Measurements from ENCODE around the gene GFRA1. TPM values are rescaled to one million over a fixed set of nuclear protein-coding genes. Genes with fewer than 3 reads are reported as not detected.
"Not testable (repeated sequence)": the region's sequence is repeated elsewhere in the genome, so short reads cannot be mapped to it uniquely, and the experiment has no call there.

Gene GFRA1
- total RNA-seq, 2 experiments from 2014 or later: not detected

DNA sequence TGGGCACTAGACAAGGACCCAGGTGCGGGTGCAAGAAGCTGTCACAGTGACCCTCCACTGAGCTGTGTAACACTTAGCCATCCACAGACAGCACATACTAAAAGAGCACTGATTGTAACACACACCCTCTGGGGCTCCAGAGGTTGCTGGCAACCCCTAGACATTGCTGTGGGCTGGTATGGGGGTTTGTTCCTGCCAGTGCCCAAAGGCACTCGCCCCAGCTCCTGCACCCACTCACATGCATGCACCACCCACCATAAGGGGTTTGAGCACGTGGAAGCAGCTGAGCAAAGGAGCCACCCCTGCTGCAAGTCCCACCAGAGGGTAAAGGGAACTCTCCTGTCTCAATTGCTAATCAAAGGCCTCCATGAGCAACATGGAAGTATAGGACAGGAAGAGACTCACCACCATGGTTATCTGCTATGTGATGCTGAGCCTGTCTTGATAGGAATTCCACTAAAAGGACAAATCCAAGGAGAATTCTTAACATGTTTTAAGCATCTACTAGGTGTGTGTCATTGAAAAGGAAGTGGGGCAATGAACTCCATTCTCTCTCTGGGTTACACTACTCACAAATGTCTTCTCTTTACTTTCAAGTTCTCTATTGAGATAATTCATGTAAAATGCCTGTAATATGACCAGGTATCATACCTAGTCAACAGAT lies 103.1 kb downstream of the GFRA1 start:
- ChIA-PET POLR2A (no interaction called here), CTCF (no interaction called here)
- ATAC-seq (ENCODE audit: poor library complexity): no peak
- no peaks in the 10 kb centered on the region for H3K36me3 Mint-ChIP-seq (ENCODE audit: low read depth)
- TF ChIP-seq, protein P1, sequence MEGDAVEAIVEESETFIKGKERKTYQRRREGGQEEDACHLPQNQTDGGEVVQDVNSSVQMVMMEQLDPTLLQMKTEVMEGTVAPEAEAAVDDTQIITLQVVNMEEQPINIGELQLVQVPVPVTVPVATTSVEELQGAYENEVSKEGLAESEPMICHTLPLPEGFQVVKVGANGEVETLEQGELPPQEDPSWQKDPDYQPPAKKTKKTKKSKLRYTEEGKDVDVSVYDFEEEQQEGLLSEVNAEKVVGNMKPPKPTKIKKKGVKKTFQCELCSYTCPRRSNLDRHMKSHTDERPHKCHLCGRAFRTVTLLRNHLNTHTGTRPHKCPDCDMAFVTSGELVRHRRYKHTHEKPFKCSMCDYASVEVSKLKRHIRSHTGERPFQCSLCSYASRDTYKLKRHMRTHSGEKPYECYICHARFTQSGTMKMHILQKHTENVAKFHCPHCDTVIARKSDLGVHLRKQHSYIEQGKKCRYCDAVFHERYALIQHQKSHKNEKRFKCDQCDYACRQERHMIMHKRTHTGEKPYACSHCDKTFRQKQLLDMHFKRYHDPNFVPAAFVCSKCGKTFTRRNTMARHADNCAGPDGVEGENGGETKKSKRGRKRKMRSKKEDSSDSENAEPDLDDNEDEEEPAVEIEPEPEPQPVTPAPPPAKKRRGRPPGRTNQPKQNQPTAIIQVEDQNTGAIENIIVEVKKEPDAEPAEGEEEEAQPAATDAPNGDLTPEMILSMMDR (IDR thresholded peaks at IDR 0.05): no peak
- no peak for DNase-seq
- Histone ChIP-seq H3K4me1 (ENCODE audit: insufficient read depth, low read length) (no peaks in the 10 kb centered on the region), H3K9me3 (ENCODE audit: control insufficient read depth in 1 of 2, insufficient read depth in 1 of 2, low read length in 2 of 2) (peaks cover 0 to 13% of the 10 kb centered on the region in 2 experiments), H3K27ac (ENCODE audit: low read depth in 1 of 2, low read length in 2 of 2) (no peak overlapping the region), H3K36me3 (ENCODE audit: insufficient read depth, low read length) (no peaks in the 10 kb centered on the region), H3K4me3 (ENCODE audit: low read length) (no peak overlapping the region), H3K27me3 (ENCODE audit: control insufficient read depth in 1 of 2, insufficient read depth in 2 of 2, low read length in 2 of 2) (no peaks in the 10 kb centered on the region)
- no peaks in the 10 kb centered on the region for H3K27me3 Mint-ChIP-seq
- intact Hi-C loops (cut with DNase I, micrococcal nuclease): no loop called here
- no peak overlapping the region for H3K4me3 Mint-ChIP-seq
- no peak overlapping the region for H3K27ac Mint-ChIP-seq
- H3K4me1 Mint-ChIP-seq (ENCODE audit: low read depth): no peaks in the 10 kb centered on the region
- H3K9me3 Mint-ChIP-seq: peaks cover 4% of the 10 kb centered on the region

DNA sequence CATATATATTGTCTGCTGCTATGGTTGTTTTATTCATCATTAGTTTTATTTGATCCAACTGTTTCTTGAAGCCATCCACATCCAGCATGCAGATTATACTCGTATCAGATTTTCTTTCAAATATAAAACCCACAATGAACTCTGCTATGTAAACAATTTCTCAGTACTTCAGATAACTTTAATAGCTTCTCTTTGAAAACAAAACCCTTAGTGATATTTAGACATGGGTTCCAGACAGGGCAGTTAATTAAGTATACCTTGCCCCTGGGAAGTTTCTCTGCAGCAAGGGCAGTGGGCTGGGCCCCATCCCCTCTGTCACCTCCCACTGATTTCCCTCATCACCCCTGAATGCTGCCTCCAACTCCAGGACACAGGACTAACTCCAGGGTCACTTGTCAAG lies 104.3 kb downstream of the GFRA1 start:
- intact Hi-C loops (cut with DNase I, micrococcal nuclease): no loop called here
- peaks cover 0 to 13% of the 10 kb centered on the region in 2 experiments for H3K9me3 ChIP-seq (ENCODE audit: control insufficient read depth in 1 of 2, insufficient read depth in 1 of 2, low read length in 2 of 2)
- no peak overlapping the region for H3K4me3 Mint-ChIP-seq
- H3K4me1 ChIP-seq (ENCODE audit: insufficient read depth, low read length): no peaks in the 10 kb centered on the region
- H3K27ac Mint-ChIP-seq: no peak overlapping the region
- H3K4me1 Mint-ChIP-seq (ENCODE audit: low read depth): no peaks in the 10 kb centered on the region
- DNase-seq (no peak), ATAC-seq (ENCODE audit: poor library complexity) (no peak)
- no peaks in the 10 kb centered on the region for H3K36me3 Mint-ChIP-seq (ENCODE audit: low read depth)
- no peak overlapping the region for H3K4me3 ChIP-seq (ENCODE audit: low read length)
- CTCF ChIA-PET: no interaction called here
- H3K27me3 Mint-ChIP-seq: no peaks in the 10 kb centered on the region
- TF ChIP-seq, protein P1 (IDR thresholded peaks at IDR 0.05): no peak
- no peaks in the 10 kb centered on the region for H3K27me3 ChIP-seq (ENCODE audit: control insufficient read depth in 1 of 2, insufficient read depth in 2 of 2, low read length in 2 of 2)
- POLR2A ChIA-PET: no interaction called here
- no peak overlapping the region for H3K27ac ChIP-seq (ENCODE audit: low read depth in 1 of 2, low read length in 2 of 2)
- H3K9me3 Mint-ChIP-seq: peaks cover 4% of the 10 kb centered on the region
- H3K36me3 ChIP-seq (ENCODE audit: insufficient read depth, low read length): no peaks in the 10 kb centered on the region

DNA sequence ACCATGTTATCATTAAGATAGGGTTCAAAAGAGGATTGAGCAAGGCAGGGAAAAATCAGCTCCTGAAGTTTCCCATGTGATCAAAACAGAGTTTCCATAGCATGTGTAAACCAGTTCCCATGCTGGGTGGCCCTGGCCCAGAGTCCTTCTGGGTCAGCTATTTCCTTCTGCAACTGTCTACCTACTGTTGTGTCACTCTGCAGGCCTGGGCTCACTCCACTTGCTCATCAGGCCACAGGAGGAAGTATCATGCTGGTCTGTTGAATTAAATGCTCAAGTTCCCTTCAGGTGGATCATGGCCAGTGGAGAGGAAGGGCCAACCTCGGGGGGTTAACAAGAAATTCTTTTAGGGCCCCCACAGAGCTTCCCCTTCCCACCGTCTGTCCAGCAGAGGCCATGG lies 104.7 kb downstream of the GFRA1 start:
- Mint-ChIP-seq H3K36me3 (ENCODE audit: low read depth) (no peaks in the 10 kb centered on the region), H3K4me3 (no peak overlapping the region), H3K9me3 (peaks cover 4% of the 10 kb centered on the region), H3K27me3 (no peaks in the 10 kb centered on the region), H3K27ac (no peak overlapping the region), H3K4me1 (ENCODE audit: low read depth) (no peaks in the 10 kb centered on the region)
- Histone ChIP-seq H3K27me3 (ENCODE audit: control insufficient read depth in 1 of 2, insufficient read depth in 2 of 2, low read length in 2 of 2) (no peaks in the 10 kb centered on the region), H3K36me3 (ENCODE audit: insufficient read depth, low read length) (no peaks in the 10 kb centered on the region), H3K4me3 (ENCODE audit: low read length) (no peak overlapping the region), H3K9me3 (ENCODE audit: control insufficient read depth in 1 of 2, insufficient read depth in 1 of 2, low read length in 2 of 2) (peaks cover 0 to 13% of the 10 kb centered on the region in 2 experiments), H3K27ac (ENCODE audit: low read depth in 1 of 2, low read length in 2 of 2) (no peak overlapping the region), H3K4me1 (ENCODE audit: insufficient read depth, low read length) (no peaks in the 10 kb centered on the region)
- TF ChIP-seq, protein P1 (IDR thresholded peaks at IDR 0.05): no peak
- no peak for ATAC-seq (ENCODE audit: poor library complexity)
- intact Hi-C loops (cut with DNase I, micrococcal nuclease): no loop called here
- ChIA-PET CTCF (no interaction called here), POLR2A (no interaction called here)
- DNase-seq: no peak

DNA sequence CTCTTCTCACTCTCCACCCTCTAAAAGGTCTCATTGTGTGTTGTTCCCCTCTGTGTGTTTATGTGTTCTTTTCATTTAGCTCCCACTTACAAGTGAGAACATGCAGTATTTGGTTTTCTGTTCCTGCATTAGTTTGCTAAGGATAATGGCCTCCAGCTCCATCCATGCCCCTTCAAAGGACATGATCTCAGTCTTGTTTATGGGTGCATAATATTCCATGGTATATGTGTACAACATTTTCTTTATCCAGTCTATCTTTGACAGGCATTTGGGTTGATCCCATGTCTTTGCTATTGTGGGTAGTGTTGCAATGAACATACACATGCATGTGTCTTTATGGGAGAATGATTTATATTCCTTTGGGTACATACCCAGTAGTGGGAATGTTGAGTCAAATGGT lies 107.1 kb downstream of the GFRA1 start:
- H3K36me3 Mint-ChIP-seq (ENCODE audit: low read depth); H3K4me1 Mint-ChIP-seq (ENCODE audit: low read depth); H3K4me1 ChIP-seq (ENCODE audit: insufficient read depth, low read length); H3K27me3 Mint-ChIP-seq; DNase-seq; H3K4me3 ChIP-seq (ENCODE audit: low read length); CTCF ChIA-PET; POLR2A ChIA-PET; H3K27me3 ChIP-seq (ENCODE audit: control insufficient read depth in 1 of 2, insufficient read depth in 2 of 2, low read length in 2 of 2); H3K27ac ChIP-seq (ENCODE audit: low read depth in 1 of 2, low read length in 2 of 2); H3K36me3 ChIP-seq (ENCODE audit: insufficient read depth, low read length); H3K4me3 Mint-ChIP-seq; intact Hi-C loops (cut with DNase I, micrococcal nuclease); ATAC-seq (ENCODE audit: poor library complexity); H3K27ac Mint-ChIP-seq; H3K9me3 Mint-ChIP-seq: not testable (repeated sequence)
- H3K9me3 ChIP-seq (ENCODE audit: control insufficient read depth in 1 of 2, insufficient read depth in 1 of 2, low read length in 2 of 2): peaks cover 0 to 13% of the 10 kb centered on the region in 2 experiments
